Naive thymus-derived CD8-positive, alpha-beta T cell (primary cell): ENCODE data around the gene IDH2. TPM values are rescaled to one million over a fixed set of nuclear protein-coding genes. Genes with fewer than 3 reads are reported as not detected.

ENCODE experiments used
- ATAC-seq, 2 donors: fragments of 150-1000 bp; cut with Tn5 transposase in 1 of 2; sonication (Bioruptor Pico), chemical (Tn5 transposase) in 1 of 2; 1 replicate in 1 of 2; 2 replicates in 1 of 2; pipeline ENCODE4 v1.10.0; 2021; ENCODE audit warnings: mild to moderate bottlenecking in 2 of 2, moderate library complexity in 2 of 2
- POLR2A ChIA-PET: fragments of 350-600 bp; sonication (Branson Sonifier 250); formaldehyde crosslinking; loops from one replicate; lab custom pipeline; 2021; ENCODE audit warnings: antibody characterized with exemption; lab: Charles Lee
- DNase-seq, 10 donors: peaks; one replicate each; pipeline versions ENCODE4 v3.0.0 to v3.0.0-alpha.2; 2020 to 2022
- H3K27ac Mint-ChIP-seq, 10 donors: one replicate each; pipeline ENCODE4 v1.8.0; 2020 to 2022; ENCODE audit warnings: mild to moderate bottlenecking in 10 of 10, mixed read lengths in 10 of 10, moderate library complexity in 4 of 10, inconsistent platforms in 1 of 10
- H3K27me3 Mint-ChIP-seq, 5 donors: one replicate each; pipeline ENCODE4 v1.8.0; 2021 to 2022; ENCODE audit warnings: mixed read lengths in 5 of 5
- H3K36me3 Mint-ChIP-seq, 3 donors: one replicate each; pipeline ENCODE4 v1.8.0; 2020 to 2022; ENCODE audit warnings: mixed read lengths in 3 of 3, mild to moderate bottlenecking in 2 of 3, inconsistent platforms in 1 of 3
- H3K4me1 Mint-ChIP-seq, 4 donors: one replicate each; pipeline ENCODE4 v1.8.0; 2021 to 2022; ENCODE audit warnings: mixed read lengths in 4 of 4
- H3K4me3 Mint-ChIP-seq, 10 donors: one replicate each; pipeline ENCODE4 v1.8.0; 2020 to 2022; ENCODE audit warnings: mild to moderate bottlenecking in 10 of 10, mixed read lengths in 10 of 10, moderate library complexity in 6 of 10, inconsistent platforms in 1 of 10
- H3K9me3 Mint-ChIP-seq, 9 donors: one replicate each; pipeline ENCODE4 v1.8.0; 2020 to 2022; ENCODE audit warnings: mixed read lengths in 9 of 9, mild to moderate bottlenecking in 3 of 9, inconsistent platforms in 1 of 9, moderate library complexity in 1 of 9
- polyA plus RNA-seq, 3 donors: library from polyadenylated mRNA; unstranded; fragments of 300-500 nt; fragmentation: Illumina TruSeq; gene quantifications; one replicate each; pipeline ENCODE4 v1.2.3, GENCODE V29; 2021
- total RNA-seq, 8 experiments: library from RNA in 2 of 8; stranded (reverse) in 2 of 8; gene quantifications; one replicate each; pipeline ENCODE4 v1.2.3 and lab custom pipeline; 2021 to 2026

Gene IDH2
- total and polyA plus RNA-seq, 5 experiments from 2014 or later: 26.9 to 97.7 (median 71.5) TPM

DNA sequence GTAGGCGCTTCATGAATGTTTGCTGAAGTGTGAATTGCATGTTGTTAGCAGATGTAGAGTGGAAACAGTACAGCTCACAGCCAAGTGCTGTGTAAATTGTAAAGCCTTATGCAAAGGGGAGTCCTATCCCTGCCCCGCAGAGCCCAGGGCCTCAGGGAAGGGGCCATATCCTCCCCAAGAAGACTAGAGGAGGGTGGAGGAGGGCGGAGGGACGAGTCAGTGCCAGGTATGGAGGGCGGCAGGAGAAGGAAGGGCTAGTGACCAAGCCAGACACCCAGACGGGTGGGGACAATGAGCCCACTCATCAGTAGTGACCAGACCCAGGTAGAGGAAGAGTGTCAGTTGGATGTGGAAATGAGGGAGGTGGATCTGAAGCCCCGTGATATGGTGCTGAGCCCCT, 56.0 kb downstream of the IDH2 start:
- ATAC-seq (no peak), DNase-seq (no peak)
- H3K4me3 Mint-ChIP-seq: no peak overlapping the region
- H3K9me3 Mint-ChIP-seq: no peaks in the 10 kb centered on the region
- H3K27ac Mint-ChIP-seq: peak overlapping the region in 1 of 10 donors; percentile 3
- POLR2A ChIA-PET: interaction anchor here (0.7 kb wide), 1 partner anchor 12 kb away, joined by 3 read pairs; no protein-coding TSS in a partner anchor
- H3K27me3 Mint-ChIP-seq: no peaks in the 10 kb centered on the region
- H3K4me1 Mint-ChIP-seq: peaks cover 6 to 52% (median 21%) of the 10 kb centered on the region in 4 donors
- no peaks in the 10 kb centered on the region for H3K36me3 Mint-ChIP-seq

DNA sequence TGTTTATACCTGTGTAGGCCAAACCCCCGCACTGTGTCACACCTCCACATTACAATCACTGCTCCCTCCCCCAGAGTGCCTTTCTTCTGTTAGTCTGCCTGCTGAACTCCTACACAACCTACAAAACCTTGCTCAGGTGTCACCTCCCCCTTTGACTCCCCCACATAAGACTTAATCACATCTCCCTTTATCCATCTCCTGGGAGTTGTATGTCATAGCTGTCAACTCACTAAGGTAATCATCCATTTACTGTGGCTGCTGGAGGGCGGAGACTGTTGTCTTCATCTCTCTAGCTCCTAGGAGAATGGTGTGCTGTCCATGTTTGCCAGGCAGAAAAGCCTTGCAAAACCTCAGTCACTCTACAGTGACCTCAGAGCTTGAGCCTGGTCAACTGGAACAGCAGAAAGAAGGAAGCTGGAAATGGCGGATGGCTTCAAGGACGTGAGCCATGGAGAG, 57.3 kb downstream of the IDH2 start:
- Mint-ChIP-seq H3K4me1 (peaks cover 11 to 57% (median 25%) of the 10 kb centered on the region in 4 donors), H3K27me3 (no peaks in the 10 kb centered on the region), H3K9me3 (no peaks in the 10 kb centered on the region), H3K36me3 (no peaks in the 10 kb centered on the region), H3K4me3 (no peak overlapping the region), H3K27ac (peak overlapping the region in 4 of 10 donors; percentile 7 to 63 (median 24))
- POLR2A ChIA-PET: no interaction called here
- ATAC-seq (no peak), DNase-seq (no peak)

DNA sequence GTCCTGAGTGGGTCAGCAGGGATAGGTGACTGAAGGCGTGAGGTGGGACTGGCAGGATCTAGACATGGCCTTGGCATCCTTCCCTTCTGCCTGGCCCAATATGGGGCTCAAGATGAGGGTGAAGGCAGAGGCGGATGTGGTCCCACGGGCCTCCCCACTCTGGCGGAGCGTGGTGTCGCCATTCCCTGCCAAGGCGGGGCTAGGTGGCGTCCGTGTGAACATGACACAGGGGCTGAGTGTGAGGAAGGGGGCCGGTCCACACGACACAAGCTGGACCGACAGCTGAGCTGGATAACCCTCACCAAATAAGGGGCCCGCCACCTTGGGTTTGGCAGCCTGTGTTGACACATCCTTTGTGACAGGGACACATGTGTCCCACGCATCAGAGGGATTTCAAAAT, 58.1 kb downstream of the IDH2 start:
- POLR2A ChIA-PET: no interaction called here
- Mint-ChIP-seq H3K27me3 (no peaks in the 10 kb centered on the region), H3K4me3 (no peak overlapping the region), H3K4me1 (peaks cover 17 to 58% (median 24%) of the 10 kb centered on the region in 4 donors), H3K36me3 (no peaks in the 10 kb centered on the region), H3K27ac (peak overlapping the region in 1 of 10 donors; percentile 34), H3K9me3 (no peaks in the 10 kb centered on the region)
- ATAC-seq (no peak), DNase-seq (no peak)

DNA sequence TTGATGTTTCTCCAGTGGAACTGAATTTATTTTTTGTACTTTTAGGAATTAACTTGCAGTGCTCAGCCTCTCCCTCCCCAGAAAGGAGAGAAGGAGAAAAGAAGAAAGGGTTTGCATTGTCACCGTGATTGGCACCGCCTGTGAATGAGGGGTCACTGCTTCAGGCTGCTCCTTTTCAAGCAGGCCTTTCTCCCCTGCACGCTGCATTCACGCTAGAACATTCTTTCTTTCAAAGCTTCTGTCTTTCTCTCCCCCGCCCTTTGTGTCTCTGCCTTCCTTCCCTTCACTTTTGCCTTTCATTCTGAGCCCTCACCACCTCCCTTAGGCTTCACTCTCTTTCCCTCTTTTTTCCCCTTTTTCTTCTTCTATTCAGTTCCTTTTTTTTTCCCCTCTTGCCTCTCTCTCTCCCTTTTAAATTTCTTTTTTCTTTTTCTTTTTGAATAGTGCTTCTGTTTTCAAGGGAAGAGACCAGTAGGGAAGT, 58.7 kb downstream of the IDH2 start:
- Mint-ChIP-seq H3K36me3 (no peaks in the 10 kb centered on the region), H3K4me1 (peaks cover 19 to 62% (median 24%) of the 10 kb centered on the region in 4 donors), H3K9me3 (no peaks in the 10 kb centered on the region), H3K4me3 (no peak overlapping the region), H3K27ac (peak overlapping the region in 1 of 10 donors; percentile 34), H3K27me3 (no peaks in the 10 kb centered on the region)
- ATAC-seq: no peak
- POLR2A ChIA-PET: interaction anchor here (0.8 kb wide), 1 partner anchor 9 kb away, joined by 3 read pairs; no protein-coding TSS in a partner anchor
- no peak for DNase-seq

DNA sequence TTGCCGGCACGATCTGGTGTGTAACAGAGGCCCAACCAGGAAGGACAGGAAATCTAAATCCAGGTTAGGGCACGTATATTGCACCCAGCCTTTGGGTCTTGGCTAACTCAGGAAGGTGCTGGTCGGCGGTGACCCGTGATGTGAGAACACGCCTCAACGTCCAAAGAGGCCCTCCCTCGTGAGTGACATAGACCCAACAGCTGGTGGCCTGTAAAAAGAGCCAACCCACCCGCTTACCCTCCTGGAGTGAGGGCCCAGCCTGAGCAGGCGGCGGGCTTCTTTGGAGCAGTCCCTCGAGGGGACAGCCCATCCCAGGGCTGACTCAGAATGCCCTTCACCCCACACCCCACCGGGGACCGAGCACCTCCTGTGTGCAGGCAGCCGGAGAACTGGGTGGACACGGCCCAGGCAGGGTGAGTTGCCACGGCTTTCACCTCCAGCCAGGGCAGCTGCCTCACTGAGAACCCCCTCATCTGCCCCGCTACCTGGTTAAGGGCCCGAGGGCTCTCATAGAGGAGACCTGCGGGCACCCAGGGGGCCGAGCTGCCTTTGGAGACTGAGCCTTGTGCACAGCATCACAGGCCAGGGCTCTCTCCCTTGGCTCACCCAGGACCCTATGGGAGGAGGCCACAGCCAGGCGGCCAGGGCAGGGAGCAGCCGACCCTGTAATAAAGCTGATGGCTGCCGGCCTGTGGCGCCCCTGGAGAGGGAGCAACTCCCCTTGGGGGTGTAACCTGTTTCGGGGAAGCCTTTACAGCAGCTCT, 59.3 kb downstream of the IDH2 start:
- Mint-ChIP-seq H3K27me3 (no peaks in the 10 kb centered on the region), H3K36me3 (no peaks in the 10 kb centered on the region), H3K4me3 (no peak overlapping the region), H3K4me1 (peaks cover 25 to 62% (median 30%) of the 10 kb centered on the region in 4 donors), H3K27ac (no peak overlapping the region), H3K9me3 (no peaks in the 10 kb centered on the region)
- POLR2A ChIA-PET: interaction anchor here (0.8 kb wide), 1 partner anchor 10 kb away, joined by 3 read pairs; no protein-coding TSS in a partner anchor
- ATAC-seq (no peak), DNase-seq (no peak)

DNA sequence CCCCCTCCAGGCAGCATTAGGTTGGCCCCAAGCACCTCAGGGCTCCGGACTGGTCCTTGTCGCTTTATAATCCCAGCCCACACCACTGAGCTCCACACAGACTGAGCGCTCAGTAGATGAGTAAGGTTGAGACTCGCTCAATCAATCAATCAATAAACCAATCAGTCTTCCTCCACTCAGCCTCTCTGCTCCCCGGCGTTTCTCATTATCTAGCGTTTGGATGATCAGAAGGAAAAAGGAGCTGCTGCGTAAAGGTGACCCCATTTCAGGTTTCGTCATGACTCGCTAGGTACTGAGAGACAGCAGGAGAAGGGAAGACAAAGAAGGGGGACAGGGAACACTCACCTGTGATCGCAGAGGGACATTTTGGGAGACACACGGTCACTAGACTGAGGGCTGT, 59.9 kb downstream of the IDH2 start:
- Mint-ChIP-seq H3K27ac (no peak overlapping the region), H3K36me3 (no peaks in the 10 kb centered on the region), H3K27me3 (no peaks in the 10 kb centered on the region), H3K4me3 (no peak overlapping the region), H3K9me3 (no peaks in the 10 kb centered on the region), H3K4me1 (peaks cover 30 to 62% (median 35%) of the 10 kb centered on the region in 4 donors)
- no peak for ATAC-seq
- no peak for DNase-seq
- POLR2A ChIA-PET: no interaction called here

DNA sequence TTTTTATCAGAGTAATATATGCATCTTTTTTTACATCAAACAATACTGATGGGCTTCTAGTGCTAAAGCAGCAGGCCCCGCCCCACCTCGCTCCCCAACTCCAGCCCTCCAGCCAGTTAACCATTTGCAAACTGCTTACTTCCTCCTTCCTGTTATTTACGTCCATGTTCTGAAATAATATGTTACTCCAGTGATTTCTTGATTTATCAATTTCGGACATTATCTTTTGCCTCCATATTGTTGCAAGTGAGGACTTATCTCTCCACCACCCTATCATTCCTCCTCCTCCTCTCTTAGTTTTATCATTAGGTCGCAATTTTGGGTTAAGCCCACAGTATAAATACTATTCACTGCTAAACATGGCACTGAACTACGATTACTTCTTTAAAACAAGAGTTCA, 61.6 kb downstream of the IDH2 start:
- H3K9me3 Mint-ChIP-seq: no peaks in the 10 kb centered on the region
- peaks cover 33 to 64% (median 41%) of the 10 kb centered on the region in 4 donors for H3K4me1 Mint-ChIP-seq
- H3K27ac Mint-ChIP-seq: peak overlapping the region in 3 of 10 donors; percentile 6 to 13 (median 7)
- H3K36me3 Mint-ChIP-seq: no peaks in the 10 kb centered on the region
- no peak overlapping the region for H3K4me3 Mint-ChIP-seq
- DNase-seq: no peak
- ATAC-seq: no peak
- no peaks in the 10 kb centered on the region for H3K27me3 Mint-ChIP-seq
- POLR2A ChIA-PET: no interaction called here

DNA sequence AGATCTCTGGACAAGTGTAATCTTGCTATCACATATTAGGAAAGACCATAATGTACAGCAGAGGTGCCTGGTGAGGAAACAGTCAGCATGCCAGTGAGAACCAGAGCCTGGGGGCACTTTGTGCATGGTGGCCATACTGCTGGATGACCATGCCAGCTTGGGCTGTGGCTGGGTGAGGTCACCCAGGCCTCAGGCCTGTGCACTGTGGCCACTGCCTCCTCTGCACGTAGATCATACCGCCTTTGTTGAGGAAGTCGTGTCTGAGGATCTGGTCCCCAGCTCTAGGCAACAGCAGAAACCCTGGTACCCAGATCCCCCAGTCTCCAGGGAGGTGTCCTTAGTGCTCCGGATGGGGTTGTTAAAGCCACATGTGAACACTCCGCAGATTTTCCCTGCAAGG, 62.3 kb downstream of the IDH2 start:
- DNase-seq: no peak
- peak overlapping the region in 3 of 10 donors; percentile 20 to 64 (median 49) for H3K27ac Mint-ChIP-seq
- ATAC-seq: no peak
- no peak overlapping the region for H3K4me3 Mint-ChIP-seq
- H3K36me3 Mint-ChIP-seq: no peaks in the 10 kb centered on the region
- H3K27me3 Mint-ChIP-seq: no peaks in the 10 kb centered on the region
- H3K9me3 Mint-ChIP-seq: no peaks in the 10 kb centered on the region
- H3K4me1 Mint-ChIP-seq: peaks cover 29 to 64% (median 41%) of the 10 kb centered on the region in 4 donors
- POLR2A ChIA-PET: interaction anchor here (0.6 kb wide), 1 partner anchor 236 kb away, joined by 4 read pairs; no protein-coding TSS in a partner anchor

DNA sequence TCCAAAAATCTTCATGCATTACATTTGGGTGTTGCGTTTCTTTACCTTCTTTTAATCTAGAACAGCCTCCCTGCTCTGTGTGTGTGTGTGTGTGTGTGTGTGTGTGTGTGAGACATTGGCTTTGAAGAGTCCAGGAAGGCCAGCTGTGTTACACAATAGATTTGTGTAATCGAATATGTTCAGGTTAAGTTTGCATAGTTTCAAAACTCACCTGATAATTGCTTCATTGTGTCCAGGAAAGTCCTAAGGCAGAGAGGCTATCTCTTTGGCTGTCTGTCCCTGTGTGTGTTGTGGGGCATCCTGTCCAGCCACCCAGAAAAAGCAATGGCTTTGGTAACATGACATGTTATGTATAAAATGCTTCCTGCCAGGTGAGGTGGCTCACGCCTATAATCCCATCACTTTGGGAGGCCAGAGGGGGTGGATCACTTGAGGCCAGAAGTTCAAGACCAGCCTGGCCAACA, 63.6 kb downstream of the IDH2 start:
- Mint-ChIP-seq H3K4me1 (peaks cover 34 to 73% (median 52%) of the 10 kb centered on the region in 4 donors), H3K36me3 (no peaks in the 10 kb centered on the region), H3K9me3 (no peaks in the 10 kb centered on the region), H3K4me3 (no peak overlapping the region), H3K27me3 (no peaks in the 10 kb centered on the region), H3K27ac (peak overlapping the region in 7 of 10 donors; percentile 0 to 94 (median 55))
- ATAC-seq: no peak
- no peak for DNase-seq
- POLR2A ChIA-PET: no interaction called here

DNA sequence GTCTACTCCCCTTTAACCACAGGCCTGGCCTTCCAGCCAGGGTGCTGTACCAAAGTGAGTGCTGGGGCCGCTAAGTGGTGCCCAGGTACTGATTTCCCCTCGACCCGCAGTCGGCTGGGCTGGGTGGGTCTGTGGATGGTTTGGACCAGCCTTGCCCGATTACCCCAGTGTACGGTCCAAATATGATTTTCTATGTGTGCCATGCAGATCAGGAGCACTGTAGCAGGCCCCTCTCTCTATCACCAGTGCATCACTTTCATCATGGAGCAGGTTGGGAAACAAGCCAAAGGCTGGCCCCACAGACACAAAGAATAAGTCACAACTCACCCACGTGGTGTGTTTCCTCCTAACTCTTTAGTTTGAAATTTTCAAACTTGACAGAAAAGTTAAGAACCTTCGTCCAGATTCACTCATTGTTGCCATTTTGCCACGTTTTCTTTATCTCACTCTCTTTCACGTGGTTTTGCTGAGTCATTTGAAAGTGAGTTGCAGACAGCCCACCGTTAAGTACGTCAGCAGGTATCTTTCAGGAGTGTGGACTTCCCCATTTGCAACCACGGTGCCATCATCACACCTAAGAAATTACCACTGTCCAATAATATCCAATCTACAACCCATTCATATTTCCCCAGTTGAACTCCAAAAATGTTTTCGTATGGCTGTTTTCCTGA, 64.2 kb downstream of the IDH2 start:
- Mint-ChIP-seq H3K9me3 (no peaks in the 10 kb centered on the region), H3K4me1 (peaks cover 36 to 78% (median 57%) of the 10 kb centered on the region in 4 donors), H3K36me3 (no peaks in the 10 kb centered on the region), H3K27ac (peak overlapping the region in 8 of 10 donors; percentile 0 to 94 (median 60)), H3K27me3 (no peaks in the 10 kb centered on the region), H3K4me3 (no peak overlapping the region)
- DNase-seq: peak in 4 of 10 donors; percentile 12 to 33 (median 17)
- POLR2A ChIA-PET: no interaction called here
- peak; percentile 62 to 79 for ATAC-seq

DNA sequence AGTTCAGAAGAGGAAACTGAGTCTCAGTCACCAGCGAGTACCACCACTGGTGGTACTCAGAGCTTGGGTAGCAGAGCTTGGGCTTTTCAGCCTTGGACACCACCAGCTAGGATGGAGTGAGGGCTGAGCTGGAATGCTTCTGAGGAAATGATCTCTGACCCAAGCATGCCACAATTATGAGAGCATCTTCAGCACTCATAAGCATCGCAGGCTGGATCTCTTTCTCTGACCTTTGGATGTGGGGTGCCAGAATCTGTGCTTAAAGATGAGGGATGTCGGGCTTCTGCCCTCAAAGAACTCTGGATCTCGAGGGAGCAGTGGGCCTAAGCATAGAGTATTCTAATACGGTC, 64.8 kb downstream of the IDH2 start:
- no peak overlapping the region for H3K4me3 Mint-ChIP-seq
- H3K9me3 Mint-ChIP-seq: no peaks in the 10 kb centered on the region
- no peaks in the 10 kb centered on the region for H3K27me3 Mint-ChIP-seq
- POLR2A ChIA-PET: no interaction called here
- H3K4me1 Mint-ChIP-seq: peaks cover 37 to 83% (median 61%) of the 10 kb centered on the region in 4 donors
- DNase-seq (no peak), ATAC-seq (no peak)
- peak overlapping the region in 5 of 10 donors; percentile 25 to 79 (median 53) for H3K27ac Mint-ChIP-seq
- H3K36me3 Mint-ChIP-seq: no peaks in the 10 kb centered on the region

DNA sequence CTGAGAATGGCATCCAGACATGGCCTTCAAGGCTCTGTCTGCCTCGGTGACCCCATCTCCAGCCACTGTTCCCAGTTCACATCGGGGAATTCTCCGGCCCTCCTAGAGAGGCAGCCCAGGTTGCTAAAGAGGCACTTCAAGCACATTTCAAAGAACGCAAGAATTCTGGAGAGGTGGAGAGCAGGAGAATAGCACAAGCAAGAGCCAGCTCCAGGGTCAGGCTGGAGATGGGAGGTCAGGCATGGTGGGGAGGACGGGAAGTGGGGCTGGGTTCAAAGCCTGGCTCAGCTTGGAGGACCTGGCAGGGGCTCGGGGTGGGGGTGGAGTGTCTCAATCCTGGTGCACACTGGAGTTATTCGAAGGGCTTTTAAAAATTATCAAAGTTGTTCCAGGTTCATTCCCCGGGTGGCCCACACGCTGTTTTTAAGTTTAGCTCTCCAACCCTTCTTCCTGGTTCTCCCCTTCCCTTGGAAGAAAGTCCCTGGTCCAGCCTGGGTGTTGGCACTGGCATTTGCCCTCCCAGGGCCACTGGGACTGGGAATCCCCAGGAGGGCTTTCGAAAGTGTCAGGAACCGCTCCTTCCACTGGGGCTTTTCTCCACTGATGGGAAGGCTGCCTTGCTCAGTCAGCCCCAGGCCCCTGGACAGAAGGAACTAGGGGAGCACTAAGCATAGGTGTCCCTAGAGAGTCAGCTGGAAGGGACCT, 65.3 kb downstream of the IDH2 start:
- H3K9me3 Mint-ChIP-seq: no peaks in the 10 kb centered on the region
- peaks cover 37 to 88% (median 61%) of the 10 kb centered on the region in 4 donors for H3K4me1 Mint-ChIP-seq
- H3K27me3 Mint-ChIP-seq: no peaks in the 10 kb centered on the region
- H3K36me3 Mint-ChIP-seq: no peaks in the 10 kb centered on the region
- DNase-seq (no peak), ATAC-seq (no peak)
- no peak overlapping the region for H3K4me3 Mint-ChIP-seq
- peak overlapping the region in 6 of 10 donors; percentile 36 to 80 (median 50) for H3K27ac Mint-ChIP-seq
- POLR2A ChIA-PET: no interaction called here
